Measurements from ENCODE around the gene MPDU1.
A peak's percentile ranks its signal among the peaks of the same experiment; 100 is the strongest.

The MPDU1 gene

GRCh38 chr17:7560172-7561027, 23.3 kb upstream of the MPDU1 start:
- DNase-seq, result peak in 1 of 14 donors; percentile 37

GRCh38 chr17:7561028-7561575, 22.6 kb upstream of the MPDU1 start:
- DNase-seq, result peak in 12 of 14 donors; percentile 57 to 86 (median 78)

GRCh38 chr17:7561589-7562207, 22.0 kb upstream of the MPDU1 start, which contains the start of gene SENP3:
Gene SENP3, plus strand, starts transcription at chr17:7561919. Its CDS starts 1,158 bp downstream, at chr17:7563077.
- peak; percentile 38 to 95 (median 82) for DNase-seq

- no peak for DNase-seq
Observed at GRCh38 chr17:7562208-7562605, 21.4 kb upstream of the MPDU1 start.

GRCh38 chr17:7563115-7563869, 20.4 kb upstream of the MPDU1 start:
- no peak for DNase-seq

- DNase-seq, result no peak
Observed at GRCh38 chr17:7569571-7569970, 14.1 kb upstream of the MPDU1 start.

GRCh38 chr17:7570351-7570750, 13.3 kb upstream of the MPDU1 start:
- no peak for DNase-seq

GRCh38 chr17:7572338-7572587, 11.4 kb upstream of the MPDU1 start:
- no peak for DNase-seq

- DNase-seq, result peak; percentile 87 to 100 (median 98)
Observed at GRCh38 chr17:7572588-7573323, 10.9 kb upstream of the MPDU1 start.

- DNase-seq, result peak; percentile 55 to 95 (median 82)
Observed at GRCh38 chr17:7573324-7574080, 10.2 kb upstream of the MPDU1 start.

- DNase-seq, result no peak
Observed at GRCh38 chr17:7574176-7574953, 9.3 kb upstream of the MPDU1 start.

- DNase-seq, result no peak
Observed at GRCh38 chr17:7575481-7575883, 8.2 kb upstream of the MPDU1 start.

GRCh38 chr17:7575959-7576358, 7.7 kb upstream of the MPDU1 start:
- DNase-seq, result no peak

- peak in 1 of 14 donors; percentile 40 for DNase-seq
Observed at GRCh38 chr17:7576432-7576937, 7.2 kb upstream of the MPDU1 start.

GRCh38 chr17:7577327-7578199, 6.1 kb upstream of the MPDU1 start:
- DNase-seq, result no peak

GRCh38 chr17:7579001-7579833, 4.4 kb upstream of the MPDU1 start, which contains the start of gene CD68:
Gene CD68, plus strand, starts transcription at chr17:7579638. Its CDS starts 40 bp downstream, at chr17:7579678.
- DNase-seq, result peak in 9 of 14 donors; percentile 48 to 81 (median 75)

GRCh38 chr17:7579834-7580603, 3.6 kb upstream of the MPDU1 start:
- no peak for DNase-seq
